ENCODE results near the gene PARPBP.
"Not testable (repeated sequence)": the region's sequence is repeated elsewhere in the genome, so short reads cannot be mapped to it uniquely, and the experiment has no call there.

The PARPBP gene, protein sequence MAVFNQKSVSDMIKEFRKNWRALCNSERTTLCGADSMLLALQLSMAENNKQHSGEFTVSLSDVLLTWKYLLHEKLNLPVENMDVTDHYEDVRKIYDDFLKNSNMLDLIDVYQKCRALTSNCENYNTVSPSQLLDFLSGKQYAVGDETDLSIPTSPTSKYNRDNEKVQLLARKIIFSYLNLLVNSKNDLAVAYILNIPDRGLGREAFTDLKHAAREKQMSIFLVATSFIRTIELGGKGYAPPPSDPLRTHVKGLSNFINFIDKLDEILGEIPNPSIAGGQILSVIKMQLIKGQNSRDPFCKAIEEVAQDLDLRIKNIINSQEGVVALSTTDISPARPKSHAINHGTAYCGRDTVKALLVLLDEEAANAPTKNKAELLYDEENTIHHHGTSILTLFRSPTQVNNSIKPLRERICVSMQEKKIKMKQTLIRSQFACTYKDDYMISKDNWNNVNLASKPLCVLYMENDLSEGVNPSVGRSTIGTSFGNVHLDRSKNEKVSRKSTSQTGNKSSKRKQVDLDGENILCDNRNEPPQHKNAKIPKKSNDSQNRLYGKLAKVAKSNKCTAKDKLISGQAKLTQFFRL

DNA sequence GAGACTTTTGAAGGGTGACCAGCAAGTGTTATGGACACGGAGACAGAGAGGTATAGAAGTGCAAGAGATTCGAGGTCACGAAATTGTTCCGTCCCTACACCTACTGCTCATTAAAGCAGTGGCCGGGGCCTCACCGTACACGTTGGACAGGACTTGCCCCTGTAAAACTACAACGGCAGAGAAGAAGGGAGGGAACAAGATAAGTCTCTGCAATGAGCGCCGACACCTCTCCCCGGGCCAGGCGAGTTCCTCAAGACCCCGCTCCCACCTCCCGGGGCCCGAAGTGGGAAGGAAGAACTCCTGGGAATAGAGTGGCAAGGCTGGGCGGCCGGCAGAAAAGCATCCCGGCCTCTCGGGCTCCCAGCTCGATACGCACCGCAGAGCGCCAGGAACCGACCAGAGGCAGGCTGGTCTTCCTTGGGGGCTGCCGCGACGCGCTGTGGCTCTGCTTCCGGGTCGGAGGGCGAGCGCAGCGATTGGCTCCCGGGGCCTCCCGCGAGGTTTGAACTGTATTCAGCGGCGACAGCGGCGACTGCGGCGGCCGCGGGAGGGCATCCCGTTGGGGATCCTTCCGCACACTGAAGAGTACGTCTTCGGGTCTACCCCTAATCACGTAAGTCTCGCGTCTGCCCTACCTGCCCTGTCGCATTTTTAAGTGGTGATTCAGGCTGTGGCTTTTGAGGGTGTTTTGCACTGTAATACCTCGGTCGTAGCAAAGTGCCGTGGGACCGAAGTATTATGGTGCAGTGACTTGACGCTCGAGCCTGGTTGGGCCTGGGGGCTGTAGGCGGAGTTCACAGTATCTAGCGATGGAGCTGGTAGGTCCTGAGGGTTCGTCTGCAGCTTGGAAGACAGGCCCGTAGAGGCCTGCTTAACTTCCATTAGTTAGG, at the start of gene PARPBP, which contains the start of gene NUP37:
TSS of gene PARPBP (plus strand) at position 510 of the 890 bp plus-strand sequence. CDS start 3,706 bp downstream, outside the sequence.
TSS of gene NUP37 (minus strand) at position 441 of the 890 bp plus-strand sequence. CDS start 1,596 bp downstream, outside the sequence.
- DNase-seq, result peak; percentile 89

DNA sequence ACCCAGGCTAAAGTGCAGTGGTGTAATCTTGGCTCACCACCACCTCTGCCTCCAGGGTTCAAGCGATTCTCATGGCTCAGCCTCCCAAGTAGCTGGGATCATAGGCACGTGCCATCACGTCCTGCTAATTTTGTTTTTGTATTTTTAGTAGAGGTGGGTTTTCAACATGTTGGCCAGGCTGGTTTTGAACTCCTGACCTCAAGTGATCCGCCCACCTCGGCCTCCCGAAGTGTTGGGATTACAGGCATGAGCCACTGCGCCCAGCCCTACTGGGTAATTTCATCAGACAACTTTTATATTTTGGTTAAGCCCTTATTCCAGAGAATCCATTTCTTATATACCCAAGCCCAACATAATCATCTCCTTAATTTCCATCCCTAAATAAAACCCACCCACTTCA, 47.9 kb upstream of the PARPBP start:
- DNase-seq, result not testable (repeated sequence)

DNA sequence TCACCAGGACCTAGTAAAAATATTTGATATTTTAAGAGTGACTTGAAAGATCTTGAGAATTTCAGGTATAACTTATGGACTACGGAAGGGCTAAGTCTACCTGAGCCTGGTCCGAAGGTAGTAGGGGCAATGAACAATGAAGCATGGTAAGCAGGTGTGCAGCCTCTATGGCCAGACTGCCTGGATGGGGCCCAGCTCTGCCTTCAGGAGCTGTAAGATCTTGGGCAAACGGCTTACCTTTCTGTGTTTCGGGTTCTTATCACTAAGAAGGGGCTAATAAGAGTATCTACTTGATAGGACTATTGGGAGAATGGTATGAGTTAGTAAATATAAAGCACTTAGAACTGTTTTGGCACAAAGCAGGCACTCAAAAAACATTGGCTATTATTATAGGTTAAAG, 39.1 kb upstream of the PARPBP start:
- no peak for DNase-seq

DNA sequence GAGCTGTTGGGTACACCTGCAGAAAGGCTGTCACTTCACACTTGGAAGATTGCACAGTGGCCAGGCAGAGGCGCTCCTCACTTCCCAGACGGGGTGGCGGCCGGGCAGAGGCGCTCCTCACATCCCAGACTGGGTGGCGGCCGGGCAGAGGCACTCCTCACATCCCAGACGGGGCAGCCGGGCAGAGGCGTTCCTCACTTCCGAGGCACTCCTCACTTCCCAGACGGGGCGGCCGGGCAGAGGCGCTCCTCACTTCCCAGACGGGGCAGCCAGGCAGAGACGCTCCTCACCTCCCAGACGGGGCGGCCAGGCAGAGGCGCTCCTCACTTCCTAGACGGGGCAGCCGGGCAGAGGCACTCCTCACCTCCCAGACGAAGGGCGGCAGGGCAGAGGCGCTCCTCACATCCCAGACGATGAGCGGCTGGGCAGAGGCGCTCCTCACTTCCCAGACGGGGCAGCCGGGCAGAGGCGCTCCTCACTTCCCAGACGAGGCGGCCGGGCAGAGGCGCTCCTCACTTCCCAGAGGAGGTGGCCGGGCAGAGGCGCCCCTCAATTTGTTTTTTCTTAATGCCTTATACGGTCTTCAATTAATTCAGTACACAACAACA, 30.7 kb upstream of the PARPBP start:
- DNase-seq, result not testable (repeated sequence)

DNA sequence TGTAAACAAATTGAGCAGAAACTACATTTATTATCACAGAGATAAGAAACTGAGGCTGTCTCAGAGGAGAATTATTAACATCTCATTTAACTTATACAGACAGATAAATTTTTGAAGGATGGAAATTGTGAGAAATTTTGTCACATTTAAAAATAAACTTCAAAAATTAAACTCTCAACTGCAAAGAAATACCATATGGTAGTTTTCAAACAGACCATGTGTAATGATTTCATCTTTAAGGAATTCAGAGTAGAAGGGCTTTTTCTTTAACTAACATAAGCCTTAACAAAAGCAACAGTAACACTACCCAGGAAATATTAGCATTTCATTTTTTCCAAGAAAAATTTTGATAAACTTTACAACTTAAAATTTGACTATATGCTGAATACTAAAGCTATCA, 26.7 kb upstream of the PARPBP start:
- no peak for DNase-seq

DNA sequence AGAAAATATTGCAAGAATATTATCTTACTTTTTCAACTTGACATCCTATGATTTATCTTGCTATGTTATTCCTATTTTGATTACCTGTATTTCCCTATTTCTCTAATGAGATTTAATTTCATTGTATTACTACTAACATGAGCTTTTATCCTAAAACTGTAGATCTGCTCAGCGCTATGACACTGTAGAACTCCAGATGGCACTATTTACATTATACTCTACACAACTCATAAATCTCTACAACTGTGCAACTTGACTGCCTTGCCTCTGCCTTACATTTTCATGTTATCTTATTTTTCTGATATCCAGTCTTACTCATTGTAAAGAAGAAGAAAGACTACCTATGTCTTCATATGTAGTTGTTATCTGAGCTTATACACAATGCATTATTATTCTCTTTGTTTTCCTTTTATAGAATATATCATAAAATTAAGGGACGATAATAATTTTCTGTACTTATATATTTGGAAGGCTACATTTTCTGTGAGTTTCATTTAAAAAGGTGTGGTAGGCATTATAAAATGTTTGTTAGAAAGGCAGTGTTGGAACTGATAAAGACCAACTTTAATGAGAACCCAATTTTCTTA, 24.2 kb upstream of the PARPBP start:
- DNase-seq, result peak; percentile 1

DNA sequence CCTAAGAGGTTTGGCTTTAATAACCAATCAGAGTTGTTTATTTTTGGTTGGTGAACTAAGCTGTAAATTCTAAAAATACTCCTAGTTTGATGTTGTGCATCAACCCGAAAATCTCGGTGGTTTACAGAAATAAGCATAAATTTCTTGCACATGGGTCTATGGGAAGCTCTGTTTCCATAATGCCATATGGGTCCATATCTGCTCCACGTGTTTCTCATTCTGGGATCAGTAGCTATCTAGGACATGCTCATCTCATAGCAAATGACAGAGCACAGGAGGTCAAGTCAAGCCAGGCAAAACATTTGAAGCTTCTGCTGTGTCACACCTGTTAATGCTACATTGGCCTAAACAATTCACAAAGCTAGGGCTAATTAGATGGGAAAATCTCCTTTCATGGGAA, 23.1 kb upstream of the PARPBP start:
- no peak for DNase-seq

DNA sequence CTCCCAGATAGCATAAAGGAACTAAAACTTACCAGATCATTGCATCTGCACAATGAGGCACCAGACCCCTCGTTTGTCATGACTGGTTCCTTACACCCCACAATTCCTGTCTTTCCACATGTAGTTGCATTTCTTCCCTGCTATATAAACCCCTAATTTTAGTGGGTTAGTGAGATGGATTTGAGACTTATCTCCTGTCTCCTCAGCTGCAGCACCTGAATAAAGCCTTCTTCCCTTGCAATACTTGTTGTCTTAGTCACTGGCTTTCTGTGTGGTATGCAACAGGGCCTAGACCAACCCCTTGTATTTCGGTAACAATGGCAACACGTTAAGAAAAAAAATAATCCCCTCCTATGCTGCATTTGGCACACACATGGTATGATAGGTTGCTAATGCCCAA, 13.1 kb upstream of the PARPBP start:
- DNase-seq, result no peak

DNA sequence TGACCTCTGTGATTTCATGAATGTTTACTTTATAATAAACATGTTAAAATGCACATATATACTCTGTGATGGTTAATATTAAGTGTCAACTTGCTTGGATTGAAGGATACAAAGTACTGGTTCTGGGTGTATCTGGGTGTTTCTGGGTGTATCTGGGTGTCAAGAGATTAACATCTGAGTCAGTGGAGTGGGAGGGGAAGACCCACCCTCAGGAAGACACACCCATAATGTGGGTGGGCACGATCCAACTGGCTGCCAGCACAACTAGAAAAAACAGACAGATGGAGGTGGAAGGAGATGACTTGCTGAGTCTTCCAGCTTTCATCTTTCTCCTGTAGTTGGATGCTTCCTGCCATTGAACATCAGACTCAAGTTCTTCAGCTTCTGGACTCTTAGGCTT, 12.0 kb upstream of the PARPBP start:
- DNase-seq, result no peak

DNA sequence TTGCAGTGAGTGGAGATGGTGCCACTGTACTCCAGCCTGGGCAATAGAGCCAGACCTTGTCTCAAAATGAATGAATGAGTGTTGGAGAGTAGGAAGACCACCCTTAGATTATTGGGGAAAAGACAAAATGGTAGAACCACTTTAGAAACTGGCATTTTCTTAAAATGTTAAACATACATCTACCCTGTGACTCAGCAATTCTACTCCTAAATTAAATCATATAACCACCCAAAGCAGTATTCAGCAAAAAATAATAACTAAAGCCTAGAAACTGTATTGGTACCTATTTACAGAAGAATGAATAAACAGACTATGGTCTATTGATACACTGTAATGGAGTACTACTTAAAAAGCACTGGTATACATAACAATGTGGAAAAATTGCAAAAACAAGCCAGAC, 9.2 kb upstream of the PARPBP start:
- DNase-seq, result no peak

DNA sequence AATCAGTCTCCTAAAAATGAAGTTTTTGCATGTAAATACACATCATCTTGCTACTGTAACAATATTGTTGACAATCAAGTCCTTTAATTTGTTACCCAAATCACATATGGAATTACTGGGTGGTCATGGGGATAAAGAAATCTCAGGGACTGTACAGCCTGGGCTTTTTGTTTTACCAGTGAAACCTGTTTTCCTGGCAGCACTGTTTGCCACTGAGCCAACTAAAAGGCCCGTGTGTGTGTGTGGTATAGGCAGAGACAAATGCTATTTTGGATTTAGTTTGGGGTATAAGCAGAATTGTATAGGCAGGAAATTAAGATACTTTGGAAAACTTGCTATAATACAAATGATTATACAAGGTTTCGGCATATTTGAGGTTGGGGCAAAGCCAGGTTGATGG, 5.8 kb upstream of the PARPBP start:
- DNase-seq, result no peak

DNA sequence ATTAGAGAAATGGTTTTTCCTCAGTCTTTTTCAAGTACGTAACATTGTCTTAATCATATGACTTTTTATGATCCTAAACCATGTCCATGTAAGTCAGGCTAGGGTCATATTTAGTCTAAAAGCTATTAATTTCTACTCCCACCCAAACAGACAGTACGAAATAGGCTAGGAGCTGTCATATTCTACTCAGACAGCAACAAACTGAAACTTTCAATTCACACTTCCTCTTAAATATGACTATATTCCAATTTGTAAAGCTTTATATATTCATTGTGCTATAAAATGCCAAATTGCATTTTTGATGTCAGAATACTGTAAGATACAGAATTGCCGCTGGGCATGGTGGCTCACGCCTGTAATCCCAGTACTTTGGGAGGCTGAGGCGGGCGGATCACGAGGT, 3.6 kb upstream of the PARPBP start:
- DNase-seq, result no peak

DNA sequence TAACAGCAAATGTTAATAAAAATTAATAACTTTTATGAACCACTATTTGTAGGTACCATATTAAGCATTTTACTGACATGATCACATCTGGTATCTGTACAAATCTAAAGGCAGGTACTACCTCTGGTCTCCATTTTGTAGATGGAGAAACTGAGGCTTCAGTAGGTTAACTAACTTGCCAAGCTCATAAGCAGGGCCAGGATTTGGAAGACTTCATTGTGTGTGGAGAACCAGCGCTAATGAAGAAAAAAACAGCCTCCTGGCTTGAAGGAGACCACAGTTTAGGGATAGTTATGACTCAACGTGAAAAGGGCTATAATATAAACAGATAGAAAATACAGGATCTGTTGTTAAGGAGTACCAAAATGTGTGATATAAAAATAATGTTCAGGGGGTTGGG, 1.1 kb upstream of the PARPBP start:
- DNase-seq, result no peak

DNA sequence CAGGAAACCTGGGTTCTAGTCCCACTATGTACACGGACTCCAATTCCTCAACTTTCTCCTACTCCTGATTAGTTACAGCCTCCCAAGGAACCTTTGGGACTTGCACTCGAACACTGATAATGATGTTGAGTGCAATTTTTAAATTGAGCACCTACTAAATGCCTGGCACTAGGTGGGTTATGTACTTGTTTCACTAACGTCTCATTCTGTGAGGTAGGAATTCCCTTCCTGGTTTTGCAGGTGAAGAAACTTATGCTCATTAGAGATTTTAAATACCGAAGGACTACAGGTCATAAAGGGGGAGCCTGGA, 536 bp downstream of the PARPBP start:
- DNase-seq, result no peak

DNA sequence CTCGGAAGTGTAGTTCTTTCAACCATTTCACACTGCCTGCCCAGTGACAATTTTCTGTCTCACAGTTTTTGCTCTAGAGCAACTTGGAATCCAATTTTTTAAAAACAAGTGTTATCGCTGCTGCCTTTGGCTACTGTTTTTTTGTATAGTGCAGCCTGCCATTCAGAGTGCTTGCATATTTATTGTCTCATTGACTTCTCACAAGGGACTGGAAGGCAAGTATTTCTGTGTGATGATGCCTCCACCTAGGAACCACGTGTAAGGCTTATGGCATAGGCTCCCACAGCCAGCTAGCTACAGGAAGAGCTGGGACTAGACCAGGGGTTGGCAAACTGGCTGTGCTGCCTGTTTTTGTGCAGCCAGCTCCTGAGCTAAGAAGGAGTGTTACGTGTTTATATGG, 903 bp downstream of the PARPBP start:
- no peak for DNase-seq

DNA sequence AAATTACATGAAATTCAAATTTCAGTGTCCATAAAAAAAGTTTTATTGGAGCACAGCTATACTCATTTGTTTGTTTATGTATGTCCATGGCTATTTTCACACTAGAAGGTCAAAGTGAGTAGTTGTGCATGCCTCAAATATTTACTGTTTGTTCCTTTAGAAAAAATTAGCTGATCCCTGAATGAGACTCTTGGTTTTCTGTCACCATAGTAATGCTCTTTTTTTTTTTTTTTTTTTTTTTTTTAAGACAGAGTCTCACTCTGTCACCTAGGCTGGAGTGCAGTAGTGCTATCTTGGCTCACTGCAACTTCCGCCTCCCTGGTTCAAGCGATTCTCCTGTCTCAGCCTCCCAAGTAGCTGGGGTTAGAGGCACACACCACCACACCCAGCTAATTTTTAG, 1.3 kb downstream of the PARPBP start:
- DNase-seq, result not testable (repeated sequence)

DNA sequence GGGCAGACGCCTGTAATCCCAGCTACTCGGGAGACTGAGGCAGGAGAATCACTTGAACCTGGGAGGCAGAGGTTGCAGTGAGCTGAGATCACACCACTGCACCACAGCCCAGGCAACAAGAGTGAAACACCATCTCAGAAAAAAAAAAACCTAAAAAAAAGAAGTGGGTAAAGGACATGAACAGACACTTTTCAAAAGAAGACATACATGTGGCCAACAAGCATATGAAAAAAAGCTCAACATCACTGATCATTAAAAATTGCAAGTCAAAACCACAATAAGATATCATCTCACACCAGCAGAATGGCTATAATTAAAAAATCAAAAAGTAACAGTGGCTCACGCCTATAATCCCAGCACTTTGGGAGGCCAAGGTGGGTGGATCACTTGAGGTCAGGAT, 10.7 kb downstream of the PARPBP start:
- not testable (repeated sequence) for DNase-seq

DNA sequence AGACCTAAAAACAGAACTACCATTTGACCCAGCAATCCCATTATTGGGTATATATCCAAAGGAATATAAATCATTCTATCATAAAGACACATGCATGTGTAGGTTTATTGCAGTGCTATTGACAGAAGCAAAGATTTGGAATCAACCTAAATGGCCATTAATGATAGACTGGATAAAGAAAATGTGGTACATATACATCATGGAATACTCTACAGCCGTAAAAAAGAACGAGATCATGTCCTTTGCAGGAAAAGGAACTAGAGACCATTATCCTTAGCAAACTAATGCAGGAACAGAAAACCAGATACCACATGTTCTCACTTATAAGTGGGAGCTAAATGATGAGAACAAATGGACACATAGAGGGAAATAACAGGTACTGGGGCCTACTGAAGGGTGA, 11.5 kb downstream of the PARPBP start:
- not testable (repeated sequence) for DNase-seq

DNA sequence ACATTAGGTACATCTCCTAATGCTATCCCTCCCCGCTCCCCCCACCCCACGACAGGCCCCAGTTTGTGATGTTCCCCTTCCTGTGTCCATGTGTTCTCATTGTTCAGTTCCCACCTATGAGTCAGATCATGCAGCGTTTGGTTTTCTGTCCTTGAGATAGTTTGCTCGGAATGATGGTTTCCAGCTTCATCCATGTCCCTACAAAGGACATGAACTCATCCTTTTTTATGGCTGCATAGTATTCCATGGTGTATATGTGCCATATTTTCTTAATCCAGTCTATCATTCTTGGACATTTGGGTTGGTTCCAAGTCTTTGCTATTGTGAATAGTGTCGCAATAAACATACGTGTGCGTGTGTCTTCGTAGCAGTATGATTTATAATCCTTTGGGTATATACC, 17.6 kb downstream of the PARPBP start:
- DNase-seq, result not testable (repeated sequence)

DNA sequence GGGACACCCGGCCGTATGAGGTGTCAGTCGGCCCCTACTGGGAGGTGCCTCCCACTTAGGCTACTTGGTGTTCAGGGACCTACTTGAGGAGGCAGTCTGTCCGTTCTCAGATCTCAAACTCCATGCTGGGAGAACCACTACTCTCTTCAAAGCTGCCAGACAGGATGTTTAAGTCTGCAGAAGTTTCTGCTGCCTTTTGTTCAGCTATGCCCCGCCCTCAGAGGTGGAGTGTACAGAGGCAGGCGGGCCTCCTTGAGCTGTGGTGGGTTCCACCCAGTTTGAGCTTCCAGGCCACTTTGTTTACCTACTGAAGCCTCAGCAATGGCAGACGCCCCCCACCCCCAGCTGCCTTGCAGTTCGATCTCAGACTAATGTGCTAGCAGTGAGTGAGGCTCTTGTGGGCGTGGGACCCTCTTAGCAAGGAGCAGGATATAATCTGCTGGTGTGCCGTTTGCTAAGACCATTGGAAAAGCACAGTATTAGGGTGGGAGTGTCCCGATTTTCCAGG, 22.9 kb downstream of the PARPBP start:
- not testable (repeated sequence) for DNase-seq

DNA sequence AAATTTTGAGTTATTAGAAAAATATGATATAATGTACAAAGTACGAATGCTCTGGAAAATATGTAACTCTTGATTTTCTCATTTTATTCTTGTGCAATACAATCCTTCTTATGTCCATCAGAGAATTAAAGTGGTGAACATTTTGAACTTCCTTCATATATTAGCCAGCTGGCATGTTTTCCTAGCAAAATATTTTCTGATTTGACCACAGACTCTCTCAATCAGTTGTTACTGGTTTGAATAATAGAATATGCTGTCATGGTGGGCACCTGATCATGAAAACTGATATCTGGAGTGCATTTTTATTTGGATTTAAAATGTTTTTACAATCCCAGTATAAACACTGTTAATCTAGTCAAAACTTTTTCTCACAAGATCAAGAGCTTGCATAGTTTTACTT, 24.2 kb downstream of the PARPBP start:
- DNase-seq, result no peak

DNA sequence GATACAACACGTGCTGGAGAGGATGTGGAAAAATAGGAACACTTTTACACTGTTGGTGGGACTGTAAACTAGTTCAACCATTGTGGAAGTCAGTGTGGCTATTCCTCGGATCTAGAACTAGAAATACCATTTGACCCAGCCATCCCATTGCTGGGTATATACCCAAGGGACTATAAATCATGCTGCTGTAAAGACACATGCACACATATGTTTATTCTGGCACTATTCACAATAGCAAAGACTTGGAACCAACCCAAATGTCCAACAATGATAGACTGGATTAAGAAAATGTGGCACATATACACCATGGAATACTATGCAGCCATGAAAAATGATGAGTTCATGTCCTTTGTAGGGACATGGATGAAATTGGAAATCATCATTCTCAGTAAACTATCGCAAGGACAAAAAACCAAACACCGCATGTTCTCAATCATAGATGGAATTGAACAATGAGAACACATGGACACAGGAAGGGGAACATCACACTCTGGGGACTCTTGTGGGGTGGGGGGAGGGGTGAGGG, 27.1 kb downstream of the PARPBP start:
- not testable (repeated sequence) for DNase-seq

All from NCI-H345 (cell line).